Astrocyte (in vitro differentiated cells and primary cell): ENCODE measurements around the gene DCLK1. TPM values are rescaled to one million over a fixed set of nuclear protein-coding genes. Genes with fewer than 3 reads are reported as not detected.

Experiments used
- DNase-seq: peaks from one replicate; pipeline ENCODE4 v3.0.0-alpha.2; 2010; ENCODE audit warnings: low read depth
- FAIRE-seq: peaks from 2 replicates; lab custom pipeline; 2011; peaks lifted over from hg19 to GRCh38; lab: Jason Lieb, UNC
- H2AFZ ChIP-seq: 2 replicates; pipeline ENCODE4 v1.6.0; 2012; ENCODE audit warnings: low read depth, low read length, inconsistent platforms
- H3K27ac ChIP-seq: 2 replicates; pipeline ENCODE4 v1.5.1; 2011; ENCODE audit warnings: low read depth, low read length, inconsistent platforms
- H3K27me3 ChIP-seq: 2 replicates; pipeline ENCODE4 v1.6.0; 2011; ENCODE audit warnings: low read length, inconsistent platforms; ENCODE audit not compliant: insufficient read depth
- H3K36me3 ChIP-seq: 2 replicates; pipeline ENCODE4 v1.5.1; 2011; ENCODE audit warnings: low read length, inconsistent platforms; ENCODE audit not compliant: insufficient read depth
- H3K4me1 ChIP-seq: 2 replicates; pipeline ENCODE4 v1.5.1; 2011; ENCODE audit warnings: low read length, inconsistent platforms; ENCODE audit not compliant: insufficient read depth
- H3K4me2 ChIP-seq: 2 replicates; pipeline ENCODE4 v1.6.0; 2012; ENCODE audit warnings: low read length, inconsistent platforms
- H3K4me3 ChIP-seq: 2 replicates; pipeline ENCODE4 v1.5.1; 2011; ENCODE audit warnings: low read depth, mild to moderate bottlenecking, low read length, inconsistent platforms; ENCODE audit not compliant: insufficient read depth
- H3K79me2 ChIP-seq: 2 replicates; pipeline ENCODE4 v1.6.0; 2012; ENCODE audit warnings: mild to moderate bottlenecking, low read length, inconsistent platforms; ENCODE audit not compliant: insufficient read depth
- H3K9ac ChIP-seq: 2 replicates; pipeline ENCODE4 v1.6.0; 2012; ENCODE audit warnings: mild to moderate bottlenecking, low read length, inconsistent platforms
- H3K9me3 ChIP-seq: 2 replicates; pipeline ENCODE4 v1.5.1; 2012; ENCODE audit warnings: low read depth, mild to moderate bottlenecking, low read length, inconsistent platforms; ENCODE audit not compliant: insufficient read depth
- H4K20me1 ChIP-seq: 2 replicates; pipeline ENCODE4 v1.6.0; 2012; ENCODE audit warnings: low read length, inconsistent platforms; ENCODE audit not compliant: insufficient read depth
- H3K27ac Mint-ChIP-seq: one replicate; pipeline ENCODE4 v1.8.0; 2021; ENCODE audit warnings: mild to moderate bottlenecking, mixed read lengths; ENCODE audit not compliant: unreplicated experiment
- H3K27me3 Mint-ChIP-seq: one replicate; pipeline ENCODE4 v1.8.0; 2021; ENCODE audit warnings: low read depth, mixed read lengths; ENCODE audit not compliant: unreplicated experiment
- H3K36me3 Mint-ChIP-seq: one replicate; pipeline ENCODE4 v1.8.0; 2021; ENCODE audit warnings: low read depth, mixed read lengths; ENCODE audit not compliant: unreplicated experiment
- H3K4me1 Mint-ChIP-seq: one replicate; pipeline ENCODE4 v1.8.0; 2021; ENCODE audit warnings: low read depth, mixed read lengths; ENCODE audit not compliant: unreplicated experiment
- H3K4me3 Mint-ChIP-seq: one replicate; pipeline ENCODE4 v1.8.0; 2021; ENCODE audit warnings: mild to moderate bottlenecking, moderate library complexity, mixed read lengths; ENCODE audit not compliant: unreplicated experiment
- H3K9me3 Mint-ChIP-seq: one replicate; pipeline ENCODE4 v1.8.0; 2021; ENCODE audit warnings: mild to moderate bottlenecking, mixed read lengths; ENCODE audit not compliant: unreplicated experiment
- EZH2 ChIP-seq: IDR thresholded peaks from 2 replicates; pipeline ENCODE4 v1.6.1; 2012; ENCODE audit warnings: mild to moderate bottlenecking, low read length, inconsistent platforms; ENCODE audit not compliant: insufficient read depth
- total RNA-seq: library from RNA; stranded (reverse); gene quantifications from 2 replicates; pipeline ENCODE4 v1.2.1, GENCODE V29; 2021
- TF ChIP-seq, protein P1 (sequence below): IDR thresholded peaks from 2 replicates; pipeline ENCODE4 v1.5.1; 2011; ENCODE audit warnings: low read depth, mild to moderate bottlenecking, inconsistent platforms, low read length, moderate library complexity; ENCODE audit not compliant: insufficient read depth

DCLK1 gene
- total RNA-seq, 1 donor from 2014 or later: 4.9 TPM

DNA sequence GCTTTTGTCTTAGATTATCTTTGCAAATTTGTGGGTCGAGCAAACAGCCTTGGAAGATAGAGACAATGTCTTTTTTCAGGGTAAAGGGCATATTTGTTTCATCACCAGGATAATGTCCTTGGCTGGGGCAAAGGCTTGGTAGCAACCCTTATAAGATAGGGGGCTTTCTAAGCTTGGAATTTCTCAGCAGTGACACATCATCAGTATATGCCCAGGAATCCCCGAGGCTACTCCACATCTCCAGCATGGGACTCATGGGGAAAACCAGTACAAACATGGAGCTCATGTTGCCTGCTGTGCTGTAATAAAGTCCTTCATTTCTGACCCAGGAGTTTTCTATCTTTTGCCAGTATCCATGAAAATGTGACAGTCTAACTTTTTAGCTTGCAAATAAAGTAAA, 77.1 kb downstream of the DCLK1 start:
- no peaks in the 10 kb centered on the region for H3K4me1 ChIP-seq
- H3K4me2 ChIP-seq: no peak overlapping the region
- H3K79me2 ChIP-seq: no peaks in the 10 kb centered on the region
- no peak overlapping the region for H2AFZ ChIP-seq
- peaks cover 8% of the 10 kb centered on the region for H3K27me3 Mint-ChIP-seq
- no peak overlapping the region for H3K27ac Mint-ChIP-seq
- no peaks in the 10 kb centered on the region for H3K36me3 Mint-ChIP-seq
- no peak overlapping the region for H3K4me3 Mint-ChIP-seq
- H3K27me3 ChIP-seq: no peaks in the 10 kb centered on the region
- no peak for TF ChIP-seq EZH2
- TF ChIP-seq, protein P1, sequence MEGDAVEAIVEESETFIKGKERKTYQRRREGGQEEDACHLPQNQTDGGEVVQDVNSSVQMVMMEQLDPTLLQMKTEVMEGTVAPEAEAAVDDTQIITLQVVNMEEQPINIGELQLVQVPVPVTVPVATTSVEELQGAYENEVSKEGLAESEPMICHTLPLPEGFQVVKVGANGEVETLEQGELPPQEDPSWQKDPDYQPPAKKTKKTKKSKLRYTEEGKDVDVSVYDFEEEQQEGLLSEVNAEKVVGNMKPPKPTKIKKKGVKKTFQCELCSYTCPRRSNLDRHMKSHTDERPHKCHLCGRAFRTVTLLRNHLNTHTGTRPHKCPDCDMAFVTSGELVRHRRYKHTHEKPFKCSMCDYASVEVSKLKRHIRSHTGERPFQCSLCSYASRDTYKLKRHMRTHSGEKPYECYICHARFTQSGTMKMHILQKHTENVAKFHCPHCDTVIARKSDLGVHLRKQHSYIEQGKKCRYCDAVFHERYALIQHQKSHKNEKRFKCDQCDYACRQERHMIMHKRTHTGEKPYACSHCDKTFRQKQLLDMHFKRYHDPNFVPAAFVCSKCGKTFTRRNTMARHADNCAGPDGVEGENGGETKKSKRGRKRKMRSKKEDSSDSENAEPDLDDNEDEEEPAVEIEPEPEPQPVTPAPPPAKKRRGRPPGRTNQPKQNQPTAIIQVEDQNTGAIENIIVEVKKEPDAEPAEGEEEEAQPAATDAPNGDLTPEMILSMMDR: no peak
- H3K9ac ChIP-seq: no peak overlapping the region
- H3K27ac ChIP-seq: no peak overlapping the region
- no peaks in the 10 kb centered on the region for H4K20me1 ChIP-seq
- no peaks in the 10 kb centered on the region for H3K36me3 ChIP-seq
- H3K4me1 Mint-ChIP-seq: no peaks in the 10 kb centered on the region
- H3K9me3 Mint-ChIP-seq: no peaks in the 10 kb centered on the region
- H3K9me3 ChIP-seq: no peaks in the 10 kb centered on the region
- no peak overlapping the region for H3K4me3 ChIP-seq
- DNase-seq: no peak
- FAIRE-seq: no peak

DNA sequence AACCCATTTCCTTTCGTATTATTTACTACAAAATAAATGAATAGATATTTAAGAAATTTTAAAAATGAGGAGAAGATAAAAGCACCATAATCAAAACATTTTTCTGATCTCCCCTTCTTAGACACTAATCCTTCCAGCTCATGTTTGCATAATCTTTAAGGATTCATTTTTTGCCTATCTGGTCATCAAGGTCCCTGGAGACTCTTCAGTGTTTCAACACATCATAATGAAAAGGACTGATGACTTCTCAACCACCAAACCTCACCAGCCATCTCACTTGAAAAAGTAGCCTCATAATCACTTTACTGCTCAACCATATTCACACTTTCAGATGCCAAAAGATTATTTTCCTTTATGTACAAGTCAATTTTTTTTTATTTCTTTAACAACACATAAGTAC, 80.1 kb downstream of the DCLK1 start:
- Mint-ChIP-seq H3K4me1 (no peaks in the 10 kb centered on the region), H3K9me3 (no peaks in the 10 kb centered on the region), H3K4me3 (no peak overlapping the region), H3K27me3 (no peaks in the 10 kb centered on the region), H3K27ac (no peak overlapping the region), H3K36me3 (no peaks in the 10 kb centered on the region)
- no peak for FAIRE-seq
- Histone ChIP-seq H3K79me2 (no peaks in the 10 kb centered on the region), H3K4me1 (no peaks in the 10 kb centered on the region), H3K9ac (no peak overlapping the region), H3K9me3 (no peaks in the 10 kb centered on the region), H2AFZ (no peak overlapping the region), H3K36me3 (no peaks in the 10 kb centered on the region), H3K4me3 (no peak overlapping the region), H4K20me1 (no peaks in the 10 kb centered on the region), H3K27me3 (no peaks in the 10 kb centered on the region), H3K4me2 (no peak overlapping the region), H3K27ac (no peak overlapping the region)
- TF ChIP-seq EZH2: no peak
- TF ChIP-seq, protein P1: no peak
- no peak for DNase-seq

GRCh38 chr13:36046672-36047071, 84.5 kb downstream of the DCLK1 start:
- Histone ChIP-seq H3K27ac (no peak overlapping the region), H3K9me3 (no peaks in the 10 kb centered on the region), H3K9ac (no peak overlapping the region), H3K79me2 (no peaks in the 10 kb centered on the region), H3K27me3 (no peaks in the 10 kb centered on the region), H3K36me3 (no peaks in the 10 kb centered on the region), H3K4me1 (no peaks in the 10 kb centered on the region), H3K4me2 (no peak overlapping the region), H2AFZ (no peak overlapping the region), H3K4me3 (no peak overlapping the region), H4K20me1 (no peaks in the 10 kb centered on the region)
- Mint-ChIP-seq H3K4me3 (no peak overlapping the region), H3K27me3 (no peaks in the 10 kb centered on the region), H3K4me1 (no peaks in the 10 kb centered on the region), H3K9me3 (no peaks in the 10 kb centered on the region), H3K27ac (no peak overlapping the region), H3K36me3 (peaks cover 1% of the 10 kb centered on the region)
- DNase-seq (no peak), FAIRE-seq (no peak)
- TF ChIP-seq, protein P1: no peak
- no peak for TF ChIP-seq EZH2
